NCI-H1694 treated with DMSO at 0.1 percent for 48 hours (cell line): ENCODE measurements around the gene LBH.

ENCODE experiments used
- DNase-seq: peaks from one replicate; lab custom pipeline; 2025; lab: John Stamatoyannopoulos, UW

The LBH gene

GRCh38 chr2:30308280-30308679 lies 76.9 kb downstream of the LBH start:
- no peak for DNase-seq
